Measurements from ENCODE around the gene CCDC124.
"Not testable (repeated sequence)": the region's sequence is repeated elsewhere in the genome, so short reads cannot be mapped to it uniquely, and the experiment has no call there.

Gene CCDC124

GRCh38 chr19:17972230-17972629, 39.4 kb downstream of the CCDC124 start:
- Mint-ChIP-seq H3K27me3 (peaks cover 6 to 19% of the 10 kb centered on the region in 2 donors), H3K4me3 (no peak overlapping the region)
- no peak for DNase-seq

GRCh38 chr19:17973759-17974158, 40.9 kb downstream of the CCDC124 start:
- no peaks in the 10 kb centered on the region for H3K36me3 Mint-ChIP-seq
- peaks cover 0 to 5% of the 10 kb centered on the region in 2 donors for H3K4me1 Mint-ChIP-seq
- H3K27ac Mint-ChIP-seq, result no peak overlapping the region
- no peak overlapping the region for H3K4me3 Mint-ChIP-seq
- no peak for ATAC-seq (replicated peaks)
- H3K9me3 Mint-ChIP-seq, result no peaks in the 10 kb centered on the region
- no peak for DNase-seq
- peaks cover 0 to 7% of the 10 kb centered on the region in 2 donors for H3K27me3 Mint-ChIP-seq

More at GRCh38 chr19:17972230-17972629, 39.4 kb downstream of the CCDC124 start:
- H3K4me1 Mint-ChIP-seq, result peaks cover 2 to 9% of the 10 kb centered on the region in 2 donors
- peak in 1 of 2 donors; percentile 35 for ATAC-seq (replicated peaks)
- H3K27ac Mint-ChIP-seq, result no peak overlapping the region
- H3K36me3 Mint-ChIP-seq, result no peaks in the 10 kb centered on the region
- no peaks in the 10 kb centered on the region for H3K9me3 Mint-ChIP-seq

- no peaks in the 10 kb centered on the region for H3K9me3 Mint-ChIP-seq
- no peak for DNase-seq
- no peaks in the 10 kb centered on the region for H3K36me3 Mint-ChIP-seq
- no peak overlapping the region for H3K4me3 Mint-ChIP-seq
- ATAC-seq (replicated peaks), result no peak
- H3K27ac Mint-ChIP-seq, result no peak overlapping the region
- H3K4me1 Mint-ChIP-seq, result peaks cover 3 to 8% of the 10 kb centered on the region in 2 donors
- peaks cover 0 to 5% of the 10 kb centered on the region in 2 donors for H3K27me3 Mint-ChIP-seq
Observed at GRCh38 chr19:17974551-17974950, 41.7 kb downstream of the CCDC124 start.

- peaks cover 5 to 13% of the 10 kb centered on the region in 2 donors for H3K4me1 Mint-ChIP-seq
- H3K4me3 Mint-ChIP-seq, result no peak overlapping the region
- DNase-seq (no peak), ATAC-seq (replicated peaks) (no peak)
- no peak overlapping the region for H3K27ac Mint-ChIP-seq
- H3K27me3 Mint-ChIP-seq, result peaks cover 0 to under 1% of the 10 kb centered on the region in 2 donors
- no peaks in the 10 kb centered on the region for H3K36me3 Mint-ChIP-seq
- no peaks in the 10 kb centered on the region for H3K9me3 Mint-ChIP-seq
Observed at GRCh38 chr19:17975032-17975431, 42.2 kb downstream of the CCDC124 start.

- H3K4me1 Mint-ChIP-seq, result peaks cover 11 to 28% of the 10 kb centered on the region in 2 donors
- H3K9me3 Mint-ChIP-seq, result no peaks in the 10 kb centered on the region
- H3K4me3 Mint-ChIP-seq, result no peak overlapping the region
- peak in 1 of 2 donors; percentile 43 for ATAC-seq (replicated peaks)
- no peaks in the 10 kb centered on the region for H3K36me3 Mint-ChIP-seq
- no peak for DNase-seq
- H3K27me3 Mint-ChIP-seq, result no peaks in the 10 kb centered on the region
- H3K27ac Mint-ChIP-seq, result no peak overlapping the region
Observed at GRCh38 chr19:17977021-17977420, 44.2 kb downstream of the CCDC124 start.

GRCh38 chr19:17977488-17977887, 44.7 kb downstream of the CCDC124 start:
- Mint-ChIP-seq H3K27ac (no peak overlapping the region), H3K4me3 (no peak overlapping the region), H3K36me3 (no peaks in the 10 kb centered on the region), H3K9me3 (no peaks in the 10 kb centered on the region), H3K27me3 (no peaks in the 10 kb centered on the region), H3K4me1 (peaks cover 12 to 28% of the 10 kb centered on the region in 2 donors)
- ATAC-seq (replicated peaks) (no peak), DNase-seq (no peak)

- Mint-ChIP-seq H3K4me3 (no peak overlapping the region), H3K4me1 (peaks cover 16 to 34% of the 10 kb centered on the region in 2 donors), H3K27ac (peak overlapping the region; percentile 25), H3K27me3 (peaks cover 4 to 7% of the 10 kb centered on the region in 2 donors), H3K36me3 (peaks cover 0 to 4% of the 10 kb centered on the region in 2 donors), H3K9me3 (no peaks in the 10 kb centered on the region)
- no peak for DNase-seq
- ATAC-seq (replicated peaks), result no peak
Observed at GRCh38 chr19:17981611-17982010, 48.8 kb downstream of the CCDC124 start.

- Mint-ChIP-seq H3K36me3 (peaks cover 0 to 4% of the 10 kb centered on the region in 2 donors), H3K4me1 (peaks cover 16 to 28% of the 10 kb centered on the region in 2 donors), H3K27me3 (peaks cover 4 to 7% of the 10 kb centered on the region in 2 donors), H3K27ac (no peak overlapping the region), H3K9me3 (no peaks in the 10 kb centered on the region), H3K4me3 (no peak overlapping the region)
- ATAC-seq (replicated peaks) (no peak), DNase-seq (no peak)
Observed at GRCh38 chr19:17982430-17982829, 49.6 kb downstream of the CCDC124 start.

GRCh38 chr19:17985037-17985818, 52.4 kb downstream of the CCDC124 start:
- peaks cover 0 to 4% of the 10 kb centered on the region in 2 donors for H3K36me3 Mint-ChIP-seq

GRCh38 chr19:17986569-17986968, 53.8 kb downstream of the CCDC124 start:
- H3K27me3 Mint-ChIP-seq; DNase-seq; ATAC-seq (replicated peaks); H3K9me3 Mint-ChIP-seq; H3K36me3 Mint-ChIP-seq; H3K4me1 Mint-ChIP-seq; H3K4me3 Mint-ChIP-seq; H3K27ac Mint-ChIP-seq: not testable (repeated sequence)

More at GRCh38 chr19:17985037-17985818, 52.4 kb downstream of the CCDC124 start:
- Mint-ChIP-seq H3K4me3 (no peak overlapping the region), H3K27me3 (peaks cover 4 to 7% of the 10 kb centered on the region in 2 donors), H3K27ac (no peak overlapping the region), H3K9me3 (no peaks in the 10 kb centered on the region), H3K4me1 (peaks cover 10 to 19% of the 10 kb centered on the region in 2 donors)
- DNase-seq (no peak), ATAC-seq (replicated peaks) (no peak)

GRCh38 chr19:17988161-17988560, 55.3 kb downstream of the CCDC124 start:
- H3K4me1 Mint-ChIP-seq, result peaks cover 4 to 6% of the 10 kb centered on the region in 2 donors
- no peaks in the 10 kb centered on the region for H3K9me3 Mint-ChIP-seq
- H3K4me3 Mint-ChIP-seq, result no peak overlapping the region
- DNase-seq, result no peak
- no peak overlapping the region for H3K27ac Mint-ChIP-seq
- H3K36me3 Mint-ChIP-seq, result peaks cover 0 to 4% of the 10 kb centered on the region in 2 donors
- H3K27me3 Mint-ChIP-seq, result peaks cover 4 to 7% of the 10 kb centered on the region in 2 donors
- ATAC-seq (replicated peaks), result no peak

- H3K4me3 Mint-ChIP-seq, result no peak overlapping the region
- H3K4me1 Mint-ChIP-seq, result peaks cover 4 to 6% of the 10 kb centered on the region in 2 donors
- DNase-seq (no peak), ATAC-seq (replicated peaks) (no peak)
- no peaks in the 10 kb centered on the region for H3K9me3 Mint-ChIP-seq
- peaks cover 4 to 7% of the 10 kb centered on the region in 2 donors for H3K27me3 Mint-ChIP-seq
- H3K36me3 Mint-ChIP-seq, result peaks cover 0 to 4% of the 10 kb centered on the region in 2 donors
- no peak overlapping the region for H3K27ac Mint-ChIP-seq
Observed at GRCh38 chr19:17989425-17990094, 56.7 kb downstream of the CCDC124 start.

- Mint-ChIP-seq H3K27me3 (no peaks in the 10 kb centered on the region), H3K9me3 (no peaks in the 10 kb centered on the region), H3K36me3 (no peaks in the 10 kb centered on the region), H3K4me1 (peaks cover 6 to 15% of the 10 kb centered on the region in 2 donors), H3K4me3 (no peak overlapping the region), H3K27ac (no peak overlapping the region)
- no peak for DNase-seq
- ATAC-seq (replicated peaks), result no peak
Observed at GRCh38 chr19:17993076-17993813, 60.4 kb downstream of the CCDC124 start.

Data from stimulated activated naive B cell treated with anti-CD40 and anti-IgM and Interleukin-4, amounts not matched to agents 10 μg/mL and 1 μg/mL and 100 μg/mL, for 72 hours (primary cell).